22Rv1 (cell line): Measurements from ENCODE around the gene NCKAP5.

ENCODE experiments used
- H3K27ac ChIP-seq: fragments of 450-650 bp; 2 replicates; pipeline ENCODE4 v1.5.1; 2017
- ZFX ChIP-seq: fragments of 450-650 bp; IDR thresholded peaks from 2 replicates; pipeline ENCODE4 v1.6.1; 2017; ENCODE audit warnings: antibody characterized with exemption, borderline replicate concordance
- TF ChIP-seq, protein P1 (sequence below): fragments of 450-650 bp; IDR thresholded peaks from 2 replicates; pipeline ENCODE4 v1.5.1; 2017; ENCODE audit warnings: mild to moderate bottlenecking

The NCKAP5 gene

DNA sequence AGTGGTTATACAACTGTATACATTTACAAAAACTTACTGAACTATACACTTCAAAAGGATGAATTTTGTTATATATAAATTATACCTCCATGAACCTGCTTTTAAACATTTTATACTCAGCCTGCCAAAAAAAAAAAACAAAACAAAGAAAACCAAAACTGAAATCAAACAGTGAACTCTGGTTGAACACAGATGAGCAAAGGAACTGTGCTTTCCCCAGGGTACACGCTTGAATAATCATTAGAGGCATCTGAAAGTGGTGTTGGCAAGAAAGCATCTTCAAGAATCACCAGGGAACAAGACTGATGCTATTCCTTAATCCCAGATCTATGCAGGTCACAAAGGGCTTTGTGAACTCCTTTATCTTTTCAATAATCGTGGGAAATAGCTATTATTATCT is 821.2 kb downstream of the NCKAP5 start:
- TF ChIP-seq, protein P1, sequence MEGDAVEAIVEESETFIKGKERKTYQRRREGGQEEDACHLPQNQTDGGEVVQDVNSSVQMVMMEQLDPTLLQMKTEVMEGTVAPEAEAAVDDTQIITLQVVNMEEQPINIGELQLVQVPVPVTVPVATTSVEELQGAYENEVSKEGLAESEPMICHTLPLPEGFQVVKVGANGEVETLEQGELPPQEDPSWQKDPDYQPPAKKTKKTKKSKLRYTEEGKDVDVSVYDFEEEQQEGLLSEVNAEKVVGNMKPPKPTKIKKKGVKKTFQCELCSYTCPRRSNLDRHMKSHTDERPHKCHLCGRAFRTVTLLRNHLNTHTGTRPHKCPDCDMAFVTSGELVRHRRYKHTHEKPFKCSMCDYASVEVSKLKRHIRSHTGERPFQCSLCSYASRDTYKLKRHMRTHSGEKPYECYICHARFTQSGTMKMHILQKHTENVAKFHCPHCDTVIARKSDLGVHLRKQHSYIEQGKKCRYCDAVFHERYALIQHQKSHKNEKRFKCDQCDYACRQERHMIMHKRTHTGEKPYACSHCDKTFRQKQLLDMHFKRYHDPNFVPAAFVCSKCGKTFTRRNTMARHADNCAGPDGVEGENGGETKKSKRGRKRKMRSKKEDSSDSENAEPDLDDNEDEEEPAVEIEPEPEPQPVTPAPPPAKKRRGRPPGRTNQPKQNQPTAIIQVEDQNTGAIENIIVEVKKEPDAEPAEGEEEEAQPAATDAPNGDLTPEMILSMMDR = no peak
- no peak for TF ChIP-seq ZFX
- H3K27ac ChIP-seq = no peak overlapping the region

DNA sequence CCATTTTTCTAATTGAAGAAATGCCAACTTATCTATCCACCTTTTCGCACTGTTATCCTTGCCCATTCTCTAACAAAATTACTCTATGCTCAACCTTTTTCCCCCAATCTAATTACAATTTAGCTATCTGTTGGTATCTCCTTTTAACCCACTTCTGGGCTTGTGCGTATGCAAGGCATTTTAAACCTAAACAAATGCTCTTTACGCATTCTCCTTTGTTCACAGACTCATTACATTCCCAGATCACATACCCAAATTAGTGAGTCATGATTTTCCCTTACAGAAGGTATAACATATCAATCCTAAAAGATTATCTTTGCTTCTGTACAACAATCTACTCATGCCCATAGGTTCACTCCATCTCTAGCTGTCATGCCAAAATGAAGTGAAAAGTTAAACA is 826.5 kb downstream of the NCKAP5 start:
- no peak overlapping the region for H3K27ac ChIP-seq
- TF ChIP-seq ZFX = no peak
- TF ChIP-seq, protein P1 = no peak

DNA sequence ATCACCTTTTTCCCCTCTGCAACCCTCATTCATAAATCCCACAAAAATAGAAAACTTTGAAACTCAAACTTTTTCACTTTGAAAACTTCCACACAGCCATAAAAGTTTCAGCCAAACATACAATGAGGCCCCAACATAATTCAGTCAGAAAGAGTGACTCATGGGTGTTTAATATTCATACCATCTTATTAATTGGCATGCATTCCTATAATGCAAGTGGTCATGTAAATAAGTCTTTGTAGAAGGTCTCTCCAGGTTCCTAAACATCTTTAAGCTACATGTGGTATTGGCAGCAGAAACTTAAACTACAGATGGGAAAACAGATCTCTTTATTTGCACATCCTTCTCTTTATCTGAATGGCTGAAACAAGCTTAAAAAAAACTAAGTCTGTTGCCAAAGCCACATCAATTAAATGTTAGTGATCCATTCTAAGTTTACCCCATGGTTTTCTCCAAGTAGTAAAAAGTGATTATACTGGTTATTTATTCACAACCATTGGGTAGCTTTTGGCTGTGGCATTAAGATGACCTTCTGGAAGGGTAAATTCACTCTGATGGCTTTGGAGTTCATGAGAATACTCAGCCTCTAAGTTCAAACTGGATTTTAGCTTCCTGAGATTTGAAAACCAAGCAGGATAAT is 828.1 kb downstream of the NCKAP5 start:
- TF ChIP-seq, protein P1 = no peak
- TF ChIP-seq ZFX = no peak
- no peak overlapping the region for H3K27ac ChIP-seq

DNA sequence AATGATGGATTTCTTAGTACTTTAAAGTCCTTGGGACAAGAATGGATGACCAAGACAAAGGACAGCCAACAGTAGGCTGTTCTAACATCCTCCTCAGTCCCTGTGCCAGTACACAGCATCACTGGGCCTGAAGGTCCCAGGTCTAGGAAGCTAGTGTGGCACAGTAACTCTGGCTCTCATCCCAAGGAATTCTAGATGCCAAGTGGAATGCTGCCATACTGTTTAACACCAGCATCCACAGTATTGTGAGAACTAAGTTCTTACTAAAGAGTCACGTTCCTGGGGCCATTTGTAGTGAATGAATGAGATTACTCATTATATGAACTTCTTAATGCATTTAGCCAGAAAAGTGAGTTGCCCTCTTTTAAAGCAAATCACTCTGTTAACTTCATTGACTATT is 830.0 kb downstream of the NCKAP5 start:
- no peak overlapping the region for H3K27ac ChIP-seq
- TF ChIP-seq, protein P1 = no peak
- no peak for TF ChIP-seq ZFX

DNA sequence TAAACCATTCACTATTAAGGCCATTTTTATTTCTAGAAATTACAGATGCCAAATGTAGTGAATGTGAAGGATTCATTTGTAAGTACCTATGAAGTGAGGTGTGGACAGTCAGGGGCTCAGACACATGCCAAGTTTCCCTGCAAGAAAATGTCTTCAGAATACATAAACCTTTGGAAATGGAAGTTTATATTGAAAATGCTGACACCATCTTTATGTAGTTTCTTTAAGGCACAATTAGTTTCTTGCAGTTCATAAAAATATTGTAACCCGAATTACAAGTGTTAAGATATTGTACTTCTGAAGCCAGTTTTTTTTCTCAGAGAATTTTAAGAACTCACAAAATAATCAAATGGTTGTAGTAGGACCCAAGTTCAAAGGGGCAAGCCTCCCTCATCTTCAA is 832.2 kb downstream of the NCKAP5 start:
- no peak overlapping the region for H3K27ac ChIP-seq
- TF ChIP-seq, protein P1 = no peak
- TF ChIP-seq ZFX = no peak

DNA sequence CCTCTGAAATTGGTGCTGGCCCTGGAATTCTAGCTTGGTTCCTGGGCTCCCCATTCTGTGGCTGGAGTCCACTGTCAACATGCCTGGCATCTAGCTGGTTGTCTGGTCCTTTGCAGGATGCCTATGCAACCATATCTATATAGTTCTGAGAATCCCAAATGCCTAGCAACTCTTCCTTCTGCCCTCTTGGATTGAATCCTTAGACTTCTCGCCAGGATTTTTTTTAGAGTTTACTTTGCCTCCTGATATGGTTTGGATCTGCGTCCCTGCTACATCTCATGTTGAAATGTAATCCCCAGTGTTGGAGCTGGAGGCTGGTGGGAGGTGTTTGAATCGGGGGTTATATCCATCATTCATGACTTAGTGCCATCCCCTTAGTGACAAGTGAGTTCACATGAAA is 833.3 kb downstream of the NCKAP5 start:
- H3K27ac ChIP-seq = no peak overlapping the region
- TF ChIP-seq, protein P1 = no peak
- TF ChIP-seq ZFX = no peak

DNA sequence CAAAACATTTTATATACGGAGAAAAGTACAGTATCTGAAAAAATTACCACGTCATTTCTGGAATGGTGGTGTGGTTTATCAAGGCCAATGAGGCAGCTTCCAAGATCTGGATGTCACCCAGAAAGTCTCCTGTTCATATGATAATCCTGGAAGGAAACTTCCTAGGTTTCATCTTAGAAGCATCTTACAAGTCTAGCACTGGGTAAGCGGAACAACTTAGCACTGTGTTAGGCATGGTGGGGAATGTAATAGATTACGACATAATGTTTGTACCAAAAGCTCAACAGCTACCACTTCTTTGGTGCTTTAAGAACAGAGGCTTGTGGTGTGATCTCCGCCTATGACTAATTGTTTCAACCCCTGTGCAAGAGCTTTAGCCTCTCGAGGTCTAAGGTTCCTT is 835.2 kb downstream of the NCKAP5 start:
- no peak overlapping the region for H3K27ac ChIP-seq
- no peak for TF ChIP-seq ZFX
- TF ChIP-seq, protein P1 = no peak
